DND-41 (cell line): Measurements from ENCODE around the gene STRN3.

Source experiments
- EZH2 ChIP-seq: IDR thresholded peaks from 3 replicates; pipeline ENCODE4 v1.6.1; 2012; ENCODE audit warnings: borderline replicate concordance, low read depth, mild to moderate bottlenecking, moderate library complexity, low read length, inconsistent platforms; ENCODE audit not compliant: severe bottlenecking
- TF ChIP-seq, protein P1 (sequence below): IDR thresholded peaks from 2 replicates; pipeline ENCODE4 v1.5.1; 2012; ENCODE audit warnings: borderline replicate concordance, low read length, moderate library complexity, mild to moderate bottlenecking; ENCODE audit not compliant: poor library complexity, severe bottlenecking; ENCODE audit errors: extremely low read depth

GRCh38 chr14:30983858-30984257 is 42.3 kb downstream of the STRN3 start:
- no peak for TF ChIP-seq EZH2
- TF ChIP-seq, protein P1, sequence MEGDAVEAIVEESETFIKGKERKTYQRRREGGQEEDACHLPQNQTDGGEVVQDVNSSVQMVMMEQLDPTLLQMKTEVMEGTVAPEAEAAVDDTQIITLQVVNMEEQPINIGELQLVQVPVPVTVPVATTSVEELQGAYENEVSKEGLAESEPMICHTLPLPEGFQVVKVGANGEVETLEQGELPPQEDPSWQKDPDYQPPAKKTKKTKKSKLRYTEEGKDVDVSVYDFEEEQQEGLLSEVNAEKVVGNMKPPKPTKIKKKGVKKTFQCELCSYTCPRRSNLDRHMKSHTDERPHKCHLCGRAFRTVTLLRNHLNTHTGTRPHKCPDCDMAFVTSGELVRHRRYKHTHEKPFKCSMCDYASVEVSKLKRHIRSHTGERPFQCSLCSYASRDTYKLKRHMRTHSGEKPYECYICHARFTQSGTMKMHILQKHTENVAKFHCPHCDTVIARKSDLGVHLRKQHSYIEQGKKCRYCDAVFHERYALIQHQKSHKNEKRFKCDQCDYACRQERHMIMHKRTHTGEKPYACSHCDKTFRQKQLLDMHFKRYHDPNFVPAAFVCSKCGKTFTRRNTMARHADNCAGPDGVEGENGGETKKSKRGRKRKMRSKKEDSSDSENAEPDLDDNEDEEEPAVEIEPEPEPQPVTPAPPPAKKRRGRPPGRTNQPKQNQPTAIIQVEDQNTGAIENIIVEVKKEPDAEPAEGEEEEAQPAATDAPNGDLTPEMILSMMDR: no peak
